OCI-LY3 (cell line): ENCODE data around the gene INHBE.
A peak's percentile ranks its signal among the peaks of the same experiment; 100 is the strongest.

Experiments
- H2AFZ ChIP-seq: fragments of 200-600, 300-600 bp; shearing (Covaris generic); 2 replicates; pipeline ENCODE4 v1.6.0; 2014; ENCODE audit warnings: antibody characterized with exemption, low read depth, low read length
- H3K27ac ChIP-seq: fragments of 200-600, 300-600 bp; sonication (generic); 2 replicates; pipeline ENCODE4 v1.5.1; 2014; ENCODE audit warnings: mild to moderate bottlenecking, low read length, moderate library complexity, mixed read lengths
- H3K27me3 ChIP-seq: fragments of 200-600, 300-600 bp; sonication (generic); 2 replicates; pipeline ENCODE4 v1.6.1; 2014; ENCODE audit warnings: low read depth, low read length, mixed read lengths
- H3K36me3 ChIP-seq: fragments of 200-600, 300-600 bp; sonication (generic); replicated peaks from 2 replicates; pipeline ENCODE3; 2014; ENCODE audit warnings: low read depth, low read length, mixed read lengths
- H3K4me1 ChIP-seq: fragments of 300-600, 200-600 bp; sonication (generic); 2 replicates; pipeline ENCODE4 v1.6.1; 2014; ENCODE audit warnings: low read length, mixed read lengths
- H3K4me2 ChIP-seq: fragments of 200-600, 300-600 bp; sonication (generic); 2 replicates; pipeline ENCODE4 v1.6.1; 2014; ENCODE audit warnings: low read length, mixed read lengths
- H3K4me3 ChIP-seq: fragments of 300-600, 200-600 bp; sonication (generic); 2 replicates; pipeline ENCODE4 v1.5.1; 2014; ENCODE audit warnings: antibody characterized with exemption, mild to moderate bottlenecking, low read length, moderate library complexity
- H3K79me2 ChIP-seq: fragments of 300-600, 200-600 bp; shearing (Covaris generic); 2 replicates; pipeline ENCODE4 v1.6.1; 2014; ENCODE audit warnings: mild to moderate bottlenecking, low read length, mixed read lengths
- H3K9ac ChIP-seq: fragments of 300-600, 200-600 bp; shearing (Covaris generic); 2 replicates; pipeline ENCODE4 v1.6.0; 2014; ENCODE audit warnings: mild to moderate bottlenecking, low read length, moderate library complexity
- H3K9me3 ChIP-seq: fragments of 200-600, 300-600 bp; shearing (Covaris generic); 2 replicates; pipeline ENCODE4 v1.6.1; 2014; ENCODE audit warnings: low read length, mixed read lengths; ENCODE audit not compliant: insufficient read depth
- H4K20me1 ChIP-seq: fragments of 200-600, 300-600 bp; sonication (generic); 2 replicates; pipeline ENCODE4 v1.6.1; 2016; ENCODE audit warnings: low read length, mixed read lengths; ENCODE audit not compliant: insufficient read depth
- EZH2phosphoT487 ChIP-seq: fragments of 200-600 bp; shearing (Covaris generic); IDR thresholded peaks from 2 replicates; pipeline ENCODE4 v1.6.1; 2018; ENCODE audit warnings: antibody characterized with exemption, mixed run types, low read depth
- TF ChIP-seq, protein P1 (sequence below): fragments of 200-600, 300-600 bp; sonication (generic); IDR thresholded peaks from 2 replicates; pipeline ENCODE4 v1.5.1; 2014; ENCODE audit warnings: antibody characterized with exemption, low read length, low read depth

INHBE gene

DNA sequence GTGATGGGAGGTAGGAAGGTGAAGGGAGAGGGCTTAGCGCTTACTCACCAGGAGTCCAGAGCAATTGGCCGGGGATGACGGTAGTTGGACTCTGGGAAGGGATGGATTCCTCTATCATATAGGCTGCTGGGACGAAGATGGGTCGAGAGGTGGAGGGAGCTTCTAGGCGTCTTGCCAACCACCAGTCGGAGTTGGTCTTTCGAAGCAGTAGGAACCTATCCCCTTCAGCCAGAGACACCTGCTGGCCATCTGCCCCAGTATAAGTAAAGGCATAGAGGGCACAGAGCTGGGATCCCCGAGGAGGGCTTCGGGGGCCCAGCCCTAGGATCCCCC is 23.9 kb downstream of the INHBE start:
- no peak overlapping the region for H3K27ac ChIP-seq
- no peak overlapping the region for H3K4me2 ChIP-seq
- peaks cover 33% of the 10 kb centered on the region for H3K4me1 ChIP-seq
- H3K9ac ChIP-seq: no peak overlapping the region
- no peaks in the 10 kb centered on the region for H3K9me3 ChIP-seq
- H3K79me2 ChIP-seq: no peaks in the 10 kb centered on the region
- no peaks in the 10 kb centered on the region for H3K27me3 ChIP-seq
- no peaks in the 10 kb centered on the region for H3K36me3 ChIP-seq
- TF ChIP-seq, protein P1, sequence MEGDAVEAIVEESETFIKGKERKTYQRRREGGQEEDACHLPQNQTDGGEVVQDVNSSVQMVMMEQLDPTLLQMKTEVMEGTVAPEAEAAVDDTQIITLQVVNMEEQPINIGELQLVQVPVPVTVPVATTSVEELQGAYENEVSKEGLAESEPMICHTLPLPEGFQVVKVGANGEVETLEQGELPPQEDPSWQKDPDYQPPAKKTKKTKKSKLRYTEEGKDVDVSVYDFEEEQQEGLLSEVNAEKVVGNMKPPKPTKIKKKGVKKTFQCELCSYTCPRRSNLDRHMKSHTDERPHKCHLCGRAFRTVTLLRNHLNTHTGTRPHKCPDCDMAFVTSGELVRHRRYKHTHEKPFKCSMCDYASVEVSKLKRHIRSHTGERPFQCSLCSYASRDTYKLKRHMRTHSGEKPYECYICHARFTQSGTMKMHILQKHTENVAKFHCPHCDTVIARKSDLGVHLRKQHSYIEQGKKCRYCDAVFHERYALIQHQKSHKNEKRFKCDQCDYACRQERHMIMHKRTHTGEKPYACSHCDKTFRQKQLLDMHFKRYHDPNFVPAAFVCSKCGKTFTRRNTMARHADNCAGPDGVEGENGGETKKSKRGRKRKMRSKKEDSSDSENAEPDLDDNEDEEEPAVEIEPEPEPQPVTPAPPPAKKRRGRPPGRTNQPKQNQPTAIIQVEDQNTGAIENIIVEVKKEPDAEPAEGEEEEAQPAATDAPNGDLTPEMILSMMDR: no peak
- TF ChIP-seq EZH2phosphoT487: no peak
- H4K20me1 ChIP-seq: no peaks in the 10 kb centered on the region
- H3K4me3 ChIP-seq: no peak overlapping the region
- no peak overlapping the region; the same call in 1 of the 2 replicates for H2AFZ ChIP-seq

DNA sequence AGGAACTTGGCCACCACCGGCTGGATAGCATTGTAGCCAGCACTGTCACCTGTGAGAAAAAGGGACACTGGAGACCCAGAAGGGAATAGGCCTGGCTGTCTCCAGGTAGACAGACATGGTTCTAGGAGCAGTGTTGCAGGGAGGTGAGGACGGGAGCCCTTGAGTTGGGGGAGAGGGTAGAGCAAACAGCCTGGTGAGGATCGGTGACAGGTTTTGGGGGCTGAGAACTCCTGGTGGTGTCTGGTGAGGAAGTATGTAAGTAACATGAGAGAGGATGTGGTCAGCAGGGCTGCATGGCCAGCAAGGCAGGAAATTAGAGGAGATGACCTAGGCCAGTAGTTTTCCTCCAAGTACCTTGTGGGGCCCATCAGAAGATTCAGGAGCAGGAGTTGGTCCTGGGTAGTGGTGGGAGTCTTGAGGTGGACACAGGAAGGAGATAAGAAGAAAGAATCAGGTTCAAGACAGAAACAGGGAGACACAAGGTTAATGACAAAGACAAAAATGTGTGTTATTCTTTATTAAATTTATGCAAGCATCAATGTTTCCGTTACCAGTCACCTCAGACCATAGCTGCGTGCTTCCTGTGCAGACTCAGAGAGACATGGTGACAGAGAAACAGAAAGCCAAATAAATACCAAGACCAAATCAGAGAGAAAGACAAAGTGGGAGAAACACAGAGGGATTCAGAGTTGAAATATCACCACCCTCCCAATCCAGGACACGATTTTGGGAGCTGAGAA is 24.4 kb downstream of the INHBE start, which contains the start of gene ARHGAP9:
Gene ARHGAP9, minus strand, starts transcription at position 491 of the 740 bp plus-strand sequence. Its CDS starts 460 bp downstream, at position 31.
- Histone ChIP-seq H3K79me2 (no peaks in the 10 kb centered on the region), H3K4me2 (peak within 1 kb of the TSS; percentile 37), H4K20me1 (no peaks in the 10 kb centered on the region), H3K27ac (no peak within 1 kb of the TSS), H2AFZ (peak within 1 kb of the TSS; percentile 99), H3K36me3 (no peaks in the 10 kb centered on the region), H3K4me3 (no peak within 1 kb of the TSS), H3K4me1 (peaks cover 33% of the 10 kb centered on the region), H3K9me3 (no peaks in the 10 kb centered on the region), H3K9ac (no peak within 1 kb of the TSS; the same call in 1 of the 2 replicates), H3K27me3 (no peaks in the 10 kb centered on the region)
- TF ChIP-seq, protein P1: no peak
- no peak for TF ChIP-seq EZH2phosphoT487

DNA sequence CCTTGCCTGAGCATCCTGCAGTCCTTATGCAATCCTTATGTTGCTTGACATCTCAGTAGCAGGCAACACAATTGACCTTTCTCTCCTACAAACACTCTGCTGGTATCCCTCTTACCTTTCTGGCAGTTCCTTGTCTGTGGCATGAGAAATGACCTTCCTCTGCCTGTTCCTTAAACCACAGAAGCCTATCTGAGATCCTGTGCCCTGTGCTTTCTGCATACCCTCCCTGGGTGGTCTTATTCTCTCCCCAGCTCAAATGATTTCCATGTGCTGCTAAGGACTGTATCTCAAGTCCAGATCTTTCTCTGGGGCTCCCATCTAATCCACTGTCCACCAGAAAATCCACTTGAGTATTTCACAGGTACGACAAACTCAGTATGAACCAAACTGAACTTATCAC is 26.6 kb downstream of the INHBE start:
- H3K4me3 ChIP-seq: no peak overlapping the region
- H3K9me3 ChIP-seq: no peaks in the 10 kb centered on the region
- H3K27me3 ChIP-seq: no peaks in the 10 kb centered on the region
- H3K4me1 ChIP-seq: peaks cover 30% of the 10 kb centered on the region
- TF ChIP-seq, protein P1: no peak
- TF ChIP-seq EZH2phosphoT487: no peak
- no peaks in the 10 kb centered on the region for H3K36me3 ChIP-seq
- H2AFZ ChIP-seq: no peak overlapping the region
- no peak overlapping the region for H3K27ac ChIP-seq
- H4K20me1 ChIP-seq: no peaks in the 10 kb centered on the region
- H3K4me2 ChIP-seq: no peak overlapping the region
- H3K9ac ChIP-seq: no peak overlapping the region
- no peaks in the 10 kb centered on the region for H3K79me2 ChIP-seq

DNA sequence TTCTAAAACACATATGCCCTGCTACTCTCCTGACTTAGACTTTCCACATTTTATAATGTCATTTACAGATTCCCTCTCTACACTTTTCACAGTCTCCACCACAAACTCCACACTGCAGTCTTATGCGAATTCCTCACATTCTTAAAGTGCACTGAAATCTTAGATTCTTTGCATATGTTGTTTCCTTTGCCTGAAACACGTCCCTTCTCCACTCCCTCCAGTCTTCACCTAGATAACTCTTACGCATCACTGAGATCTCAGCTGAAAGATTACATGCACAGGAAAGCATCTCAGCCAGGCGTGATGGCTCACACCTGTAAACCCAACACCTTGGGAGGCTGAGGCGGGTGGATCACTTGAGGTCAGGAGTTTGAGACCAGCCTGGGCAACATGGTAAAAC is 28.4 kb downstream of the INHBE start:
- Histone ChIP-seq H3K27me3 (no peaks in the 10 kb centered on the region), H3K4me2 (no peak overlapping the region), H3K36me3 (no peaks in the 10 kb centered on the region), H3K9ac (no peak overlapping the region), H3K4me1 (peaks cover 16% of the 10 kb centered on the region), H3K79me2 (peaks cover 7% of the 10 kb centered on the region), H3K27ac (no peak overlapping the region), H3K4me3 (no peak overlapping the region), H4K20me1 (no peaks in the 10 kb centered on the region), H2AFZ (no peak overlapping the region), H3K9me3 (no peaks in the 10 kb centered on the region)
- TF ChIP-seq, protein P1: no peak
- TF ChIP-seq EZH2phosphoT487: no peak
